ENCODE measurements around the gene ZNF385B.

ZNF385B gene

GRCh38 chr2:179495315-179495714, 366.1 kb downstream of the ZNF385B start:
- Histone ChIP-seq H3K4me1 (ENCODE audit: control insufficient read depth in 1 of 2, insufficient read depth in 1 of 2, low read depth in 1 of 2, low read length in 1 of 2) (no peaks in the 10 kb centered on the region), H3K4me3 (ENCODE audit: low read depth in 1 of 2, low read length in 1 of 2) (no peak overlapping the region), H3K36me3 (no peaks in the 10 kb centered on the region), H3K27me3 (no peaks in the 10 kb centered on the region), H3K27ac (no peak overlapping the region), H3K9me3 (no peaks in the 10 kb centered on the region)
- TF ChIP-seq CTCF (IDR thresholded peaks at IDR 0.05): no peak

- Histone ChIP-seq H3K4me1 (ENCODE audit: control insufficient read depth in 1 of 2, insufficient read depth in 1 of 2, low read depth in 1 of 2, low read length in 1 of 2) (no peaks in the 10 kb centered on the region), H3K4me3 (ENCODE audit: low read depth in 1 of 2, low read length in 1 of 2) (no peak overlapping the region), H3K27ac (no peak overlapping the region), H3K27me3 (no peaks in the 10 kb centered on the region), H3K36me3 (no peaks in the 10 kb centered on the region), H3K9me3 (no peaks in the 10 kb centered on the region)
- no peak for TF ChIP-seq CTCF (IDR thresholded peaks at IDR 0.05)
These were observed 372.8 kb downstream of the ZNF385B start for GRCh38 chr2:179488563-179488962.

- H3K9me3 ChIP-seq: no peaks in the 10 kb centered on the region
- no peaks in the 10 kb centered on the region for H3K36me3 ChIP-seq
- no peak for TF ChIP-seq CTCF (IDR thresholded peaks at IDR 0.05)
- H3K27me3 ChIP-seq: no peaks in the 10 kb centered on the region
- H3K4me3 ChIP-seq (ENCODE audit: low read depth in 1 of 2, low read length in 1 of 2): no peak overlapping the region
- H3K4me1 ChIP-seq (ENCODE audit: control insufficient read depth in 1 of 2, insufficient read depth in 1 of 2, low read depth in 1 of 2, low read length in 1 of 2): no peaks in the 10 kb centered on the region
- H3K27ac ChIP-seq: no peak overlapping the region
These were observed 374.2 kb downstream of the ZNF385B start for GRCh38 chr2:179487010-179487731.

GRCh38 chr2:179483131-179483530, 378.3 kb downstream of the ZNF385B start:
- H3K4me1 ChIP-seq (ENCODE audit: control insufficient read depth in 1 of 2, insufficient read depth in 1 of 2, low read depth in 1 of 2, low read length in 1 of 2): no peaks in the 10 kb centered on the region
- H3K36me3 ChIP-seq: no peaks in the 10 kb centered on the region
- no peak overlapping the region for H3K4me3 ChIP-seq (ENCODE audit: low read depth in 1 of 2, low read length in 1 of 2)
- H3K27me3 ChIP-seq: no peaks in the 10 kb centered on the region
- no peak for TF ChIP-seq CTCF (IDR thresholded peaks at IDR 0.05)
- H3K27ac ChIP-seq: no peak overlapping the region
- H3K9me3 ChIP-seq: no peaks in the 10 kb centered on the region

GRCh38 chr2:179479947-179480346, 381.5 kb downstream of the ZNF385B start:
- no peak for TF ChIP-seq CTCF (IDR thresholded peaks at IDR 0.05)

More at GRCh38 chr2:179479947-179480346, 381.5 kb downstream of the ZNF385B start:
- Histone ChIP-seq H3K4me3 (ENCODE audit: low read depth in 1 of 2, low read length in 1 of 2) (no peak overlapping the region), H3K36me3 (no peaks in the 10 kb centered on the region), H3K27ac (no peak overlapping the region), H3K27me3 (no peaks in the 10 kb centered on the region), H3K9me3 (no peaks in the 10 kb centered on the region), H3K4me1 (ENCODE audit: control insufficient read depth in 1 of 2, insufficient read depth in 1 of 2, low read depth in 1 of 2, low read length in 1 of 2) (no peaks in the 10 kb centered on the region)
